Loucy (cell line): Measurements from ENCODE around the gene ZFP14.

Source experiments
- H2AFZ ChIP-seq: fragments of 200-600 bp; sonication (generic); 2 replicates; pipeline ENCODE4 v1.6.0; 2016; ENCODE audit warnings: antibody characterized with exemption, mild to moderate bottlenecking, low read length, moderate library complexity
- H3F3A ChIP-seq: fragments of 200-600 bp; 2 replicates; pipeline ENCODE4 v1.6.0; 2016; ENCODE audit warnings: antibody characterized with exemption, low read depth, mild to moderate bottlenecking
- H3K27me3 ChIP-seq: fragments of 200-600 bp; sonication (generic); 2 replicates; pipeline ENCODE4 v1.6.1; 2014; ENCODE audit warnings: low read length, mild to moderate bottlenecking; ENCODE audit not compliant: insufficient read depth, poor library complexity, severe bottlenecking
- H3K36me3 ChIP-seq: fragments of 200-600 bp; sonication (generic); 2 replicates; pipeline ENCODE4 v1.6.1; 2016; ENCODE audit warnings: low read length; ENCODE audit not compliant: insufficient read depth
- H3K4me1 ChIP-seq: fragments of 200-600 bp; sonication (generic); 2 replicates; pipeline ENCODE4 v1.5.1; 2014; ENCODE audit warnings: low read length, mild to moderate bottlenecking; ENCODE audit not compliant: insufficient read depth, poor library complexity, severe bottlenecking
- H3K4me2 ChIP-seq: fragments of 200-600 bp; sonication (generic); 2 replicates; pipeline ENCODE4 v1.6.0; 2014; ENCODE audit warnings: antibody characterized with exemption, low read length, low read depth, mild to moderate bottlenecking; ENCODE audit not compliant: poor library complexity, severe bottlenecking
- H3K4me3 ChIP-seq: fragments of 200-600 bp; sonication (generic); 2 replicates; pipeline ENCODE4 v1.5.1; 2014; ENCODE audit warnings: low read length, mild to moderate bottlenecking, mixed read lengths; ENCODE audit not compliant: poor library complexity, severe bottlenecking
- H3K79me2 ChIP-seq: fragments of 200-600 bp; sonication (generic); 2 replicates; pipeline ENCODE4 v1.6.1; 2014; ENCODE audit warnings: low read length; ENCODE audit not compliant: insufficient read depth
- H3K9ac ChIP-seq: fragments of 200-600 bp; sonication (generic); 2 replicates; pipeline ENCODE4 v1.6.0; 2014; ENCODE audit warnings: mild to moderate bottlenecking, low read depth, low read length, moderate library complexity; ENCODE audit not compliant: poor library complexity, severe bottlenecking
- H3K9me2 ChIP-seq: fragments of 200-600 bp; sonication (generic); replicated peaks from 2 replicates; pipeline ENCODE4 v1.6.1; 2016; ENCODE audit warnings: low read depth, low read length, mixed read lengths
- H3K9me3 ChIP-seq: fragments of 200-600 bp; sonication (generic); 2 replicates; pipeline ENCODE4 v1.6.1; 2014; ENCODE audit warnings: mild to moderate bottlenecking, antibody characterized with exemption, low read length, low read depth; ENCODE audit not compliant: insufficient read depth
- H4K20me1 ChIP-seq: fragments of 200-600 bp; sonication (generic); 2 replicates; pipeline ENCODE4 v1.6.0; 2014; ENCODE audit warnings: antibody characterized with exemption, low read length, mild to moderate bottlenecking; ENCODE audit not compliant: insufficient read depth, poor library complexity, severe bottlenecking
- CTCF ChIP-seq: fragments of 200-600 bp; sonication (generic); conservative IDR thresholded peaks from 2 replicates; pipeline ENCODE4 v1.5.1; 2014; ENCODE audit warnings: mild to moderate bottlenecking, antibody characterized with exemption, low read length
- EZH2phosphoT487 ChIP-seq: fragments of 200-600 bp; IDR thresholded peaks from 2 replicates; pipeline ENCODE4 v1.6.1; 2018; ENCODE audit warnings: antibody characterized with exemption, mild to moderate bottlenecking, moderate library complexity, borderline replicate concordance

Gene ZFP14

GRCh38 chr19:36401475-36401874, 22.5 kb upstream of the ZFP14 start:
- Histone ChIP-seq H3K27me3 (no peaks in the 10 kb centered on the region), H3K9me3 (no peaks in the 10 kb centered on the region), H3K4me2 (no peak overlapping the region), H3K36me3 (peaks cover 71% of the 10 kb centered on the region), H3K4me1 (no peaks in the 10 kb centered on the region), H3K9me2 (no peaks in the 10 kb centered on the region), H3F3A (no peaks in the 10 kb centered on the region), H4K20me1 (no peaks in the 10 kb centered on the region), H2AFZ (no peak overlapping the region), H3K79me2 (no peaks in the 10 kb centered on the region), H3K9ac (no peak overlapping the region), H3K4me3 (no peak overlapping the region)
- TF ChIP-seq CTCF (no peak), EZH2phosphoT487 (no peak)

- Histone ChIP-seq H3K27me3 (no peaks in the 10 kb centered on the region), H3K4me1 (no peaks in the 10 kb centered on the region), H3K36me3 (peaks cover 65% of the 10 kb centered on the region), H3K9me3 (peaks cover 15% of the 10 kb centered on the region; the same call in 1 of the 2 replicates), H2AFZ (no peak overlapping the region), H3K9ac (no peak overlapping the region), H3K4me2 (no peak overlapping the region), H3K4me3 (no peak overlapping the region), H3F3A (no peaks in the 10 kb centered on the region), H4K20me1 (no peaks in the 10 kb centered on the region), H3K79me2 (no peaks in the 10 kb centered on the region), H3K9me2 (no peaks in the 10 kb centered on the region)
- no peak for TF ChIP-seq EZH2phosphoT487
- TF ChIP-seq CTCF = no peak
These were observed 19.6 kb upstream of the ZFP14 start for GRCh38 chr19:36398571-36398970.

- Histone ChIP-seq H2AFZ (no peak overlapping the region), H3K9me3 (peaks cover 42% of the 10 kb centered on the region; the same call in 1 of the 2 replicates), H3K79me2 (no peaks in the 10 kb centered on the region), H3K9ac (no peak overlapping the region), H3K4me2 (no peak overlapping the region), H3K4me1 (no peaks in the 10 kb centered on the region), H3K9me2 (no peaks in the 10 kb centered on the region), H4K20me1 (no peaks in the 10 kb centered on the region), H3K27me3 (no peaks in the 10 kb centered on the region), H3K36me3 (peaks cover 50% of the 10 kb centered on the region), H3F3A (no peaks in the 10 kb centered on the region), H3K4me3 (no peak overlapping the region)
- TF ChIP-seq CTCF = no peak
- no peak for TF ChIP-seq EZH2phosphoT487
These were observed 14.1 kb upstream of the ZFP14 start for GRCh38 chr19:36392916-36393673.
